MM.1S (cell line): ENCODE measurements around the gene RNASE1.
"Not testable (repeated sequence)": the region's sequence is repeated elsewhere in the genome, so short reads cannot be mapped to it uniquely, and the experiment has no call there.

ENCODE experiments used
- DNase-seq: peaks from one replicate; pipeline ENCODE4 v3.0.0-alpha.2; 2015
- H2AFZ ChIP-seq: fragments of 300-600 bp; sonication (generic); 2 replicates; pipeline ENCODE4 v1.6.0; 2016; ENCODE audit warnings: antibody characterized with exemption, low read length
- H3F3A ChIP-seq: fragments of 300-600 bp; sonication (generic); 2 replicates; pipeline ENCODE4 v1.6.1; 2016; ENCODE audit warnings: mild to moderate bottlenecking, antibody characterized with exemption, low read length, moderate library complexity, mixed read lengths; ENCODE audit not compliant: insufficient read depth
- H3K27ac ChIP-seq: fragments of 300-600 bp; sonication (generic); 2 replicates; pipeline ENCODE4 v1.5.1; 2016; ENCODE audit warnings: mild to moderate bottlenecking, low read length
- H3K27me3 ChIP-seq: fragments of 300-600 bp; sonication (generic); replicated peaks from 2 replicates; pipeline ENCODE4 v1.6.0; 2016; ENCODE audit warnings: low read length; ENCODE audit not compliant: insufficient read depth
- H3K36me3 ChIP-seq: fragments of 300-600 bp; sonication (generic); replicated peaks from 2 replicates; pipeline ENCODE4 v1.6.1; 2016; ENCODE audit warnings: mild to moderate bottlenecking, low read length, mixed read lengths; ENCODE audit not compliant: insufficient read depth
- H3K4me1 ChIP-seq: fragments of 300-600 bp; sonication (generic); 2 replicates; pipeline ENCODE4 v1.6.1; 2016; ENCODE audit warnings: low read length, mixed read lengths
- H3K4me2 ChIP-seq: fragments of 300-600 bp; sonication (generic); 2 replicates; pipeline ENCODE4 v1.6.0; 2016; ENCODE audit warnings: low read depth, low read length
- H3K4me3 ChIP-seq: fragments of 300-600 bp; sonication (generic); 2 replicates; pipeline ENCODE4 v1.5.1; 2016; ENCODE audit warnings: low read length, mixed read lengths
- H3K79me2 ChIP-seq: fragments of 300-600 bp; sonication (generic); 2 replicates; pipeline ENCODE4 v1.6.1; 2016; ENCODE audit warnings: mixed run types, low read length, mixed read lengths
- H3K9ac ChIP-seq: fragments of 300-600 bp; sonication (generic); 2 replicates; pipeline ENCODE4 v1.6.1; 2016; ENCODE audit warnings: low read length, mixed read lengths
- H3K9me2 ChIP-seq: fragments of 300-600 bp; sonication (generic); replicated peaks from 2 replicates; pipeline ENCODE4 v1.6.1; 2016; ENCODE audit warnings: mild to moderate bottlenecking, low read length, mixed read lengths; ENCODE audit not compliant: insufficient read depth
- H3K9me3 ChIP-seq: fragments of 300-600 bp; sonication (generic); replicated peaks from 2 replicates; pipeline ENCODE4 v1.6.1; 2016; ENCODE audit warnings: mild to moderate bottlenecking, low read length, mixed read lengths; ENCODE audit not compliant: insufficient read depth
- H4K20me1 ChIP-seq: fragments of 300-600 bp; sonication (generic); 2 replicates; pipeline ENCODE4 v1.6.1; 2016; ENCODE audit warnings: mild to moderate bottlenecking, low read length, moderate library complexity, mixed read lengths; ENCODE audit not compliant: insufficient read depth
- EZH2 ChIP-seq: fragments of 300-600 bp; sonication (generic); optimal IDR thresholded peaks from 2 replicates; pipeline ENCODE3; 2017; ENCODE audit warnings: low read depth, mild to moderate bottlenecking, antibody characterized with exemption, low read length, mixed read lengths
- EZH2phosphoT487 ChIP-seq: fragments of 300-600 bp; sonication (generic); IDR thresholded peaks from 2 replicates; pipeline ENCODE4 v1.6.1; 2018; ENCODE audit warnings: antibody characterized with exemption, low read length
- TF ChIP-seq, protein P1 (sequence below): fragments of 300-600 bp; sonication (generic); IDR thresholded peaks from 2 replicates; pipeline ENCODE4 v1.5.1; 2016; ENCODE audit warnings: antibody characterized with exemption, low read length, mixed read lengths

The RNASE1 gene

DNA sequence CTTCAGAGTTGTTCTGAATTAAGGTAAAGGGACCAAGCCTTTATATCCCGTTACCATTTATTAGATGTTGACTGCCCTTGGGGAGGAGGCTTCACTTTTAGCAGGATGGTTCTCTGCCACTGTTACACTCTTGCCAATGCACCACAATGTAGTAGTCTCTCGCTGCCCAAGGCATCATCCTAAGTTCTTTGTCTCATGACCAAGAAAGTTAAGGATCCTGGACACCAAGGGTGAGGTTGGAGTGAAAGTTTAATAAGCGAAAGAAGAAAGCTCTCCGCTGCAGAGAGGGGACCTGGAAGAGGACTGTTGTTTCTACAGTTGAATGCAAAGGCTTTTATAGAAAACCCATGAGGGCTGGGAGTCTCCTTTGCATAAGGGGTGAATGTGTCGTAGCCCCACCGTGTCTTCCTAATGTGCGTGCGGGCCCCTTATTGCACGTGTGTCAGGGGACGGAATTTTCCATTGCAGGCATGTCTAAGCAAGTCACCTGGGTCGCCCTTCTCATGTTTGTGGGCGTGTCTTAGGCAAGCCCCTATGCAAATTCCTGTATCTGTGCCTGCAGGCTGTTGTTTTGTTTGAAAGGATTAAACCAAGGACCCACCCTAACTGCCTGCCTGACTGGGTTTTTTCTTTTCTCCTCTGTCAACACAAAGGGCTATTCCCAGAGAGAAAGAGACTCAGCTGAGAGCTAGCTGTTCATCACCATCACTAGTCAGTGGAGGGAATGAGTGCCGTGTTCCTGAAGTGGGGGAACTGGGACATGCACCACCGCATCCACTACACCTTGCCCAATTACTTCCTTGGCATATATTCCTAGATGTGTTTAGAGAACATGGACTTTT is 17.6 kb upstream of the RNASE1 start:
- no peak overlapping the region for H3K27ac ChIP-seq
- no peaks in the 10 kb centered on the region for H3K79me2 ChIP-seq
- DNase-seq: no peak

GRCh38 chr14:20818861-20819260 is 16.2 kb upstream of the RNASE1 start:
- Histone ChIP-seq H3K9me3 (no peaks in the 10 kb centered on the region), H3K27me3 (no peaks in the 10 kb centered on the region), H3K79me2 (no peaks in the 10 kb centered on the region), H3K4me1 (no peaks in the 10 kb centered on the region), H3K4me2 (no peak overlapping the region), H4K20me1 (no peaks in the 10 kb centered on the region), H3F3A (no peaks in the 10 kb centered on the region), H3K4me3 (no peak overlapping the region), H3K9ac (no peak overlapping the region), H3K36me3 (no peaks in the 10 kb centered on the region), H3K9me2 (no peaks in the 10 kb centered on the region), H3K27ac (no peak overlapping the region), H2AFZ (no peak overlapping the region)
- DNase-seq: no peak
- TF ChIP-seq EZH2: no peak
- no peak for TF ChIP-seq EZH2phosphoT487
- TF ChIP-seq, protein P1, sequence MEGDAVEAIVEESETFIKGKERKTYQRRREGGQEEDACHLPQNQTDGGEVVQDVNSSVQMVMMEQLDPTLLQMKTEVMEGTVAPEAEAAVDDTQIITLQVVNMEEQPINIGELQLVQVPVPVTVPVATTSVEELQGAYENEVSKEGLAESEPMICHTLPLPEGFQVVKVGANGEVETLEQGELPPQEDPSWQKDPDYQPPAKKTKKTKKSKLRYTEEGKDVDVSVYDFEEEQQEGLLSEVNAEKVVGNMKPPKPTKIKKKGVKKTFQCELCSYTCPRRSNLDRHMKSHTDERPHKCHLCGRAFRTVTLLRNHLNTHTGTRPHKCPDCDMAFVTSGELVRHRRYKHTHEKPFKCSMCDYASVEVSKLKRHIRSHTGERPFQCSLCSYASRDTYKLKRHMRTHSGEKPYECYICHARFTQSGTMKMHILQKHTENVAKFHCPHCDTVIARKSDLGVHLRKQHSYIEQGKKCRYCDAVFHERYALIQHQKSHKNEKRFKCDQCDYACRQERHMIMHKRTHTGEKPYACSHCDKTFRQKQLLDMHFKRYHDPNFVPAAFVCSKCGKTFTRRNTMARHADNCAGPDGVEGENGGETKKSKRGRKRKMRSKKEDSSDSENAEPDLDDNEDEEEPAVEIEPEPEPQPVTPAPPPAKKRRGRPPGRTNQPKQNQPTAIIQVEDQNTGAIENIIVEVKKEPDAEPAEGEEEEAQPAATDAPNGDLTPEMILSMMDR: no peak

More for the DNA sequence above, 17.6 kb upstream of the RNASE1 start:
- H3K9me3 ChIP-seq: no peaks in the 10 kb centered on the region
- no peak overlapping the region for H3K9ac ChIP-seq
- TF ChIP-seq EZH2: no peak
- TF ChIP-seq EZH2phosphoT487: no peak
- TF ChIP-seq, protein P1: no peak
- H3K4me3 ChIP-seq: no peak overlapping the region
- no peaks in the 10 kb centered on the region for H3F3A ChIP-seq
- no peaks in the 10 kb centered on the region for H3K36me3 ChIP-seq
- H3K27me3 ChIP-seq: no peaks in the 10 kb centered on the region
- no peaks in the 10 kb centered on the region for H3K4me1 ChIP-seq
- H2AFZ ChIP-seq: no peak overlapping the region
- H4K20me1 ChIP-seq: no peaks in the 10 kb centered on the region
- H3K4me2 ChIP-seq: no peak overlapping the region
- no peaks in the 10 kb centered on the region for H3K9me2 ChIP-seq

- H3K9ac ChIP-seq, H4K20me1 ChIP-seq, H3K4me2 ChIP-seq, H3K9me2 ChIP-seq, H3K79me2 ChIP-seq, H3K27me3 ChIP-seq, DNase-seq, H3K36me3 ChIP-seq, H3K9me3 ChIP-seq, H3F3A ChIP-seq, H3K27ac ChIP-seq, H2AFZ ChIP-seq, H3K4me1 ChIP-seq, H3K4me3 ChIP-seq: not testable (repeated sequence)
Measured at GRCh38 chr14:20815946-20816345, 13.3 kb upstream of the RNASE1 start.
